H1 (cell line): ENCODE results near the gene HBS1L.

ENCODE experiments used
- EP300 ChIP-seq, 2 experiments: IDR thresholded peaks; 1 replicate in 1 of 2; 2 replicates in 1 of 2; pipeline ENCODE4 v1.6.1; 2011 to 2012; ENCODE audit warnings: low read depth in 2 of 2, low read length in 2 of 2, mild to moderate bottlenecking in 2 of 2, borderline replicate concordance in 1 of 2, inconsistent platforms in 1 of 2, moderate library complexity in 1 of 2
- PHF8 ChIP-seq: fragments of 200-600 bp; sonication (generic); conservative IDR thresholded peaks from 2 replicates; pipeline ENCODE4 v1.7.1; 2012; ENCODE audit warnings: low read depth, mild to moderate bottlenecking, inconsistent platforms, low read length, moderate library complexity
- POLR2A ChIP-seq, 2 experiments: IDR thresholded peaks; 1 replicate in 1 of 2; 2 replicates in 1 of 2; pipeline ENCODE4 v1.6.1; 2011; ENCODE audit warnings: low read depth in 2 of 2, low read length in 2 of 2, mild to moderate bottlenecking in 2 of 2; ENCODE audit errors: control extremely low read depth in 1 of 2
- USF2 ChIP-seq: IDR thresholded peaks from 2 replicates; pipeline ENCODE4 v1.6.1; 2011; ENCODE audit warnings: low read length, improper control_type of control experiment
- TF ChIP-seq, protein P1 (sequence below): IDR thresholded peaks from 2 replicates; pipeline ENCODE4 v1.6.1; 2012; ENCODE audit warnings: low read length, inconsistent platforms
- TF ChIP-seq, protein P2 (sequence below), 3 experiments: IDR thresholded peaks; 1 replicate in 2 of 3; 2 replicates in 1 of 3; pipeline versions ENCODE4 v1.5.1 to v1.6.1; 2011; ENCODE audit warnings: low read length in 3 of 3, mild to moderate bottlenecking in 3 of 3, inconsistent platforms in 2 of 3, low read depth in 1 of 3, moderate library complexity in 1 of 3; ENCODE audit not compliant: insufficient read depth in 1 of 3; ENCODE audit errors: control extremely low read depth in 1 of 3

DNA sequence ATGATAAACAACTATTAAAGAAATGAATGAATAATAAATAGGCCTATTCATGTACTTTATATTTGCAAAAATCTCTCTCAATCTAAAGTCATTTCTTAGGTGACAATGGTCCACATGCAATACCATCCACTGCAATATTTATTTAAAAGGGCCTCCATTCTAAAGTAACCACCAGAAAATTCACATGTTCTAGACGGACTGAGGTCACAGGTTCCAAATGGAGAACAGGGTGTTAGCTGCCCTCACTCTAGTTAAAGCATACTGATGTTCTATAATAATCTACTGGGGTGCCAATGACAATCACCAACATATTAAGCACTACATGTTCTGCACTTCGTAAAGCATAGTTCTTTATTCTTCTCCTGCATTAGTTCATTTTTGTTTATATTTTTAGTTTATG, 1.2 kb downstream of the HBS1L start:
- TF ChIP-seq PHF8 (no peak), EP300 (IDR thresholded peaks at IDR 0.05; ENCODE audit: borderline replicate concordance in 1 of 2, low read depth in 2 of 2, low read length in 2 of 2) (no peak), POLR2A (IDR thresholded peaks at IDR 0.05; ENCODE audit: control extremely low read depth in 1 of 2, low read depth in 2 of 2, low read length in 2 of 2) (no peak), USF2 (no peak)
- TF ChIP-seq, protein P1, sequence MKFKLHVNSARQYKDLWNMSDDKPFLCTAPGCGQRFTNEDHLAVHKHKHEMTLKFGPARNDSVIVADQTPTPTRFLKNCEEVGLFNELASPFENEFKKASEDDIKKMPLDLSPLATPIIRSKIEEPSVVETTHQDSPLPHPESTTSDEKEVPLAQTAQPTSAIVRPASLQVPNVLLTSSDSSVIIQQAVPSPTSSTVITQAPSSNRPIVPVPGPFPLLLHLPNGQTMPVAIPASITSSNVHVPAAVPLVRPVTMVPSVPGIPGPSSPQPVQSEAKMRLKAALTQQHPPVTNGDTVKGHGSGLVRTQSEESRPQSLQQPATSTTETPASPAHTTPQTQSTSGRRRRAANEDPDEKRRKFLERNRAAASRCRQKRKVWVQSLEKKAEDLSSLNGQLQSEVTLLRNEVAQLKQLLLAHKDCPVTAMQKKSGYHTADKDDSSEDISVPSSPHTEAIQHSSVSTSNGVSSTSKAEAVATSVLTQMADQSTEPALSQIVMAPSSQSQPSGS, result no peak
- TF ChIP-seq, protein P2, sequence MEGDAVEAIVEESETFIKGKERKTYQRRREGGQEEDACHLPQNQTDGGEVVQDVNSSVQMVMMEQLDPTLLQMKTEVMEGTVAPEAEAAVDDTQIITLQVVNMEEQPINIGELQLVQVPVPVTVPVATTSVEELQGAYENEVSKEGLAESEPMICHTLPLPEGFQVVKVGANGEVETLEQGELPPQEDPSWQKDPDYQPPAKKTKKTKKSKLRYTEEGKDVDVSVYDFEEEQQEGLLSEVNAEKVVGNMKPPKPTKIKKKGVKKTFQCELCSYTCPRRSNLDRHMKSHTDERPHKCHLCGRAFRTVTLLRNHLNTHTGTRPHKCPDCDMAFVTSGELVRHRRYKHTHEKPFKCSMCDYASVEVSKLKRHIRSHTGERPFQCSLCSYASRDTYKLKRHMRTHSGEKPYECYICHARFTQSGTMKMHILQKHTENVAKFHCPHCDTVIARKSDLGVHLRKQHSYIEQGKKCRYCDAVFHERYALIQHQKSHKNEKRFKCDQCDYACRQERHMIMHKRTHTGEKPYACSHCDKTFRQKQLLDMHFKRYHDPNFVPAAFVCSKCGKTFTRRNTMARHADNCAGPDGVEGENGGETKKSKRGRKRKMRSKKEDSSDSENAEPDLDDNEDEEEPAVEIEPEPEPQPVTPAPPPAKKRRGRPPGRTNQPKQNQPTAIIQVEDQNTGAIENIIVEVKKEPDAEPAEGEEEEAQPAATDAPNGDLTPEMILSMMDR (IDR thresholded peaks at IDR 0.05; ENCODE audit: control extremely low read depth in 1 of 3, insufficient read depth in 1 of 3, low read depth in 1 of 3, low read length in 3 of 3), result no peak
